22Rv1 (cell line): ENCODE results near the gene CSPG4.
"Not testable (repeated sequence)": the region's sequence is repeated elsewhere in the genome, so short reads cannot be mapped to it uniquely, and the experiment has no call there.

Experiments used
- CTCF ChIP-seq: fragments of 450-650 bp; IDR thresholded peaks from 2 replicates; pipeline ENCODE4 v1.5.1; 2017; ENCODE audit warnings: mild to moderate bottlenecking
- ZFX ChIP-seq: fragments of 450-650 bp; IDR thresholded peaks from 2 replicates; pipeline ENCODE4 v1.6.1; 2017; ENCODE audit warnings: antibody characterized with exemption, borderline replicate concordance

DNA sequence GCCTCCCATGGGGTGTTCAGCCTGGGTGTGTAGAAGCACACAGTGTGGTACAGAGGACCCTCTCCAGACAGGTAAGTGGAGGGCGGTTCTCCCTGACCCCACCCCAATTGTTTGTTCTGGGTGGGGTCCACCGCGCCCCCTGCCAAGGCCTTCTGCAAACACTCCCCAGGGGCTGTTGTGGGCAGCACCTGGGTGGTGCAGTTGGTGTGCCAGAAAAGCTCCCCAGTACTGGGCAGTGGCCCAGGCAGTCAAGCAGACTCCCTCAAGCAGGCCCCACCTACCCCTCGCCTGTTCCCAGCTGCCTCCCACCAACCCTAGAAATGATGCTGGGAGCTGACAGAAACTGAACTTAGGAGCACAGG lies 49.7 kb upstream of the CSPG4 start:
- TF ChIP-seq CTCF, ZFX: not testable (repeated sequence)
